Measurements from ENCODE around the gene TRPM5.

Gene TRPM5

DNA sequence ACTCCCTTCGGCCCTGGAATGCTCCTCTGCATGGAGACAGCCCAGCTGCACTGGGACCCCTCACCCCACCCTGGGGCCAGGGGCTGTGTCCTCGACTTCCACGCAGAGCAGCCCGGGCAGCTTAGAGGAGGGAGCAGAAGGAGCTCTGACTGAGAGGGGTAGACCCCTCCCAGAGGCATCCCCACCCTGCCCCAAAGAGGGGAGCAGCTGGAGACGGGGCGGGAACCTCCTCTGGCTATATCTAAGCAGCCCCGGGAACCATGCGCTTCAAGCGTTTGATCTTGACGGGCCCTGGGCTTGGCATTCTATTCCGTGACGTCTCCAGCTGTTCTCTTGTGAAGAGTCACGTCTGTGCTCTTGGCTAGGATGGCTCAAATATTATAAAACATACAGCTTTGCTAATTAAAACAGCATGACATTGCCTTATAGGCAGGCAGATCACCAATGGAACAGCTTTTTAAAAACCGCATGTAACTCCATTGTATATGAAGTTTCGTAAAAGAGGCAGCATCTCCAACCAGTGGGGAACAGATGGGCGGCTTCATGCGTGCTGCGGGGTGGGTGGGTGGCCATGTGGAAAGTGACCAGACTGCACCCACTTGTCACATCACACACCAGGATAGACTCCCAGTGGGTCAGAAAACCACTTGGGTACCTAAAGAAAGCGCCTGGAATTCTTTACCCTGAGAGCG is 8.2 kb upstream of the TRPM5 start:
- DNase-seq: peak; percentile 70

DNA sequence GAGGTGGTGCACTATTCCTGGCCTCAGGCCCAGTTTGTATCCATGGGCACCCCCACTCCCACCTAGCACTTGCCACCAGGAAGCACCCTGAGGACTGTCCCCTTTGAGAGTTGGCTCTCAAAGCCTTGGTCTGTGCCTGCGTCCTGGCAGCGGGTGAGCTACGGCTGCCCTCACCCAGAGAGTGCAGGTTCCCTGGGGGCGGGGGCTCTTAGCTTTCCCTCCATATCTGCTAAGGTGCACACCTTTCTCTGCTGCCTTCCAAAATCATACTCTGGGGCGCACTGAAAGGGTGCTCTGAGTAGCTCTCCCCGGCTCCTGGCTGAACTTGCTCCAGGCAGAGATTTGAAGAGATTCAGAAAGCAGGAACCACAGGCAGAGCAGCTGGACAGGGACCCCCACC is 7.6 kb upstream of the TRPM5 start:
- no peak for DNase-seq

DNA sequence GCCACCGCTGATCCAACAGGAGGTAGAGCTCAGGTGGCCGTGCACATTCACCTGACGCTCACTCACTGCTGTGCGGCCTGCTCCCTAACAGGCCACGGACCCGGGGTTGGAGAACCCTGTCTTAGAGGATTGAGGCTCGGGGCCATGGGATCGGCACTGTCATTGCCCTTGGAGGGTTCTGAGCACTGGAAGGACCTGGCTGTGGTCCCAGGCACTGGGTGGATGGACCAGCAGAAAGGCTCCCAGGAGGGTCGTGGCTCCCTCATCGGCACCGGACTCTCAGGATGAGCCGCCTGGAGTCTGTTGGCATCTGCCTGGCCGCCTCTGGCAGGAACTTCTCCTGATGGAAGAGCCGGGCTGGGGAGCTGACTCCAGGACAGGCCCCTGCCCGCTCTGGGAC is 7.0 kb upstream of the TRPM5 start:
- DNase-seq: no peak

DNA sequence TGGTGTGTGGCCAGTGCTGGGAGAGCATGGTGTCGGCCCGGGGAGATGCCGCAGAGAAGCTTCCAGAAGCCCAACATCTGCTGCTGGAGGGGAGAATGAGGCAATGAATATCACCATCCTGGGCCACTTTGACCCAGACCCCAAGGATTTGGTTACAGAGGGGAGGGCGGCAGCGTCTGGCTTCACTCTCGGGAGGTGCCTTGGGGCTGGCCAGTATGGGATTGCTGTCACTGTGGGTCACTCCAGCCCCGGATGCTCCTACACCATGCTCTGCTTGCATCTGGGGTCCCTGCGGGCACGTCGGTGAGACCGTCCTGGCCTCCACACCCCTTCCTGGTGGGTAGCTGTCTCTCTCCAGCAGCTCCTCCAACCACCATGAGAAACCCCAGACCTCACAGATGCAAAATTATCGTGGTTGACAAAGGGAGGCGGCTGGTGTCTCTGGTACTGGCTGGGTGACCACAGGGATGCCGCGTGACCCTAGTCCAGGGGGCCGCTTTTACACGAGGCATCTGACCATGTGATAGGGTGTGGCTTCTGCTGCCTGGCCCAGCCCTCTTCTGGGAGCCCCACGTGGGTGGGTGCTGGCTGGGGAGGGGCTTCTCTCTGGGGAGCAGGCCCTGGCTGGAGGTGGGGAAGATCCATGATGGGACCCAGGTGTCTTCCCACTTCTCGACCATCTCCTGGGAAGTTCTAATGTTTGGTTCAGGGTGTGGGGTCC is 6.2 kb upstream of the TRPM5 start:
- DNase-seq: no peak

DNA sequence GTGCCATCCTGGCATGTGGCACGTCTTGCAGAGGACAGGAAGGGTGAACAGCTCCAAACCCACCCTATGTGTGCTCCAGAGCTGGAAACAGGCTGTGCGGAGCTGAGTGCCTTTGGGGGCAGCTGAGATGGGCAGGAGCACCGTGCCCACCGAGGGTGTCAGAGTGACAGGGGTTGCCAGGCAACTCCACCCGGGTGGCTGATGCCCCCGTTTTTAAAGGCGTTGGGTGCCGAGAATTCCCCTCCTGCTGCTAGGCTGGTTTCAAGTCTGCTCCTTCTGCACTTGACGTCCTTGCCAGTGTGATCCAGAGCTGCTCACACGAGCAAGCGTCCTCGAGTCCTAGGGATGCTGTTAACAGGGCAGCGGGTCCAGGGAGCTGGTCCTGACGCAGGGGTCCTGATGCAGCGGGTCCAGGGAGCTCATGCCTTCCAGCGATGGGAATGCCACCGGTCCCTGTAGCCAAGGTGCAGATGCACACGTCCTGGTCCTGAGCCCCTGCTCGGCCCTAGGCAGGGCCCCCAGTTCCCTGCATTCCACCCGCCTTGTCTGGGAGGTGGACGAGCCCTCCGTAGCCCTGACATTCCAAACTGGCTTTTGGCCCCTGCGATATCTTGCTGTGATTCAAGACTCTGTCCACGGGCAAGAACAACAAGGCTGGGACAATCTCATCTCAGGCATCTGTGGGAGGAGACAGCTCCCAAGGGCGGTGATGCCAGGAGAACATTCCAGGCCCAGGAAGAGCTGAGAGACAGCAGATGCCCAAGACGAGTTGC is 5.4 kb upstream of the TRPM5 start:
- DNase-seq: no peak

DNA sequence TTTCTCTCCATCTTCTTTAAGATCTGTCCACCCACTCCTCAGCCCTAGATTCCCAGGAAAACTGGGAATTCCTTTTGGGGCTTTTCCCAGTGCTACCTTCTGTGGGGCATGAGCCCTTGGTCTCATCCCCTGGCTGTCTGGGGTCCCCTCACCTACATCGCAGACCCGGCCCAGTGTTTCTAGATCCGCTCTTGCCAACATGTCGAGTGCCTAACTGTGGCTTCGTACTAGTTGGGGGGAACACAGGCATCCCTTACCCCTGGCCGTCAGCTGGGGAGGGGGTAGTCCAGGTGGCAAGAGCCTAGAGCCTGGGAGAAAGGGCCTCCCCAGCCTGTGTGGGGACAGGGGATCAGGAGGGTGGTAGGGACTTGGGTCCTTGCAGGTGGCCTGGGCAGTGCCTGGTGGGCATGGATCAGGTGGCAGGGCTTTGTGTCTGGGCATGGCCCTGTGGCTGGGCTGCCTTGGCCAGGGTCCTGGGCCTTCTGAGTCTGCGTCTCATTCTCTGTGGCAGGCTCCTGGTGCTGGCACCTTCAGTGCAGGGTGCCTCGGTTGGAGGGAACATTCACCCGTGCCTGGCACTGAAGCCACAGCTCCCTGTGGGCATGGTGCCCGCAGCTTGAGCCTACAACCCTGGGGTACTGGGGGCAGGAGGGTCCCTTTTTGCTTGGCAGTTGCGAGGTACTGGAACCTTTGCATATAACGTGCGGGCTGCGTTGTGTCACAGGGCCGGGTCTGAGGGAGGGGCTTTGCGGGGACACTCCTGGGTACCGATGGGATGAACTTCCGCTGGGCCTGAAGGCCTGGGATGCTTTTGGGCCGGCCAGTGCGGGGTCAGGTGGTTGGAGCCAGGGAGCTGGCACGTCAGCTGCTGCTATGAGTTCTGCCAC is 4.6 kb upstream of the TRPM5 start:
- no peak for DNase-seq

DNA sequence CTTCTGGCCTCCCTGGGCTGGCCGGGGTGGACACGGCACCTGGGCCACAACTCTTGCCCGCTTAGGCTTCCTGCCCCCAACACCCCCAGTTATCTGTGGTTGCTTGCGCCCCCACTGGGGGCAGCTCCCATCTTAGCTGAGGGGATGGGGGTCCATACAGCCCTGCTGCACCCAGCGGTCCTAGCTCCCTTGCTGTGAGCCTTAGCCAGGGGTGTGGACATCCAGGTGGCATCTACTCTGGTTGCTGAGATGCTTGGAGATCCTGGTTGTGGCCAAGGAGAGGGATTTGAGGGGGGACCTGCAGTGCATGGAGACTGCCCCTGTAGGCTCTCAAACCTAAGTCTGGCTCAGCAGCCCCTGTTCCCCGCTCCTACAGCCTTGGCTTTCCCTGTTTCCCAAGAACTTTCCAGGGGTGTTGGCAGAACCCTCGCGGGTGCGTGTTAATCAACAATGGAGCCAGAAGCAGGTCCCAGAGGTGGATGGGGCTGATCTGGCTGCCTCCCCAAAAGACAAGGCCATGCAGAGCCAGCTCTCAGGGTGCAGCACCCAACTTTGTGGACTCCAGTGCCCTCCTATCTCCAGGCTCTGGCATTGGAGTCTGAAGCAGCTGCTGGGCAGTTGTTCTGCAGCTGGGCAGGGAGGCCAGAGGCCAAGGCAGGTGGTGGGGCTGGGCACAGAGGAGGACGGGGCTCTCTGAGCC is 3.8 kb upstream of the TRPM5 start:
- DNase-seq: no peak

DNA sequence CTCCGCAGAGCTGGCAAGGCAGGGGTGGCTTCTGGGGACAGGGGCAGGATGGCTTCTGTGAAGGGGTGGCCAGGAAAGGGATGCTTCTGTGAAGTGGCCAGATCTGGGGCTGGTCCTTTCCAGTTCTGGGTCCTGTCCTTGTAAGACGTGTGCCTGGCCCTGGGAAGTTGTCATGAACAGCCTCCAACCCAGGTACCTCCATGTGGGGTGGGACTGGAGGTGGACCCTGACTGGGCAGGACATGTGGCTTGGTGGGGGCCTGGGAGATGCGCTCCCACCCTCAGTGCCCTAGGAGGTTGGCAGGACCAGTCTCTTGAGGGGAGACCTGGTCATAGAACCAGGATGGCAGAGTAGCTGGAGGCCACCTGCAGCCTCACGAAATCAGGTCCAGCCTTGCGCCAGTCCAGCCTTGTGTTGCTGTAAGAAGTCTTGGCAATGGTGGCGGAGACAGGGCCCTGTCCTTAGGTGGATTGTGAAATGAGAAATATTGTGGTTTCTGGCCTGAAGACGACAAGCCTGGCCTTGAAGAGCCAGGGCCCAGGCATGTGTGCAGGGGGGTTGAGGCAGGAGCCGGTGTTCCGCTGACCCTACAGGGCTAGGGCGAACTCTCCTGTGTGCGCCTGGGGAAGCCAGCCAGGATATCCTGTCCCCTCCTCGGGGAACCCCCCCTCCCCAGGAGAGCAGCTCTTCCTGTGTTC is 3.1 kb upstream of the TRPM5 start:
- no peak for DNase-seq

DNA sequence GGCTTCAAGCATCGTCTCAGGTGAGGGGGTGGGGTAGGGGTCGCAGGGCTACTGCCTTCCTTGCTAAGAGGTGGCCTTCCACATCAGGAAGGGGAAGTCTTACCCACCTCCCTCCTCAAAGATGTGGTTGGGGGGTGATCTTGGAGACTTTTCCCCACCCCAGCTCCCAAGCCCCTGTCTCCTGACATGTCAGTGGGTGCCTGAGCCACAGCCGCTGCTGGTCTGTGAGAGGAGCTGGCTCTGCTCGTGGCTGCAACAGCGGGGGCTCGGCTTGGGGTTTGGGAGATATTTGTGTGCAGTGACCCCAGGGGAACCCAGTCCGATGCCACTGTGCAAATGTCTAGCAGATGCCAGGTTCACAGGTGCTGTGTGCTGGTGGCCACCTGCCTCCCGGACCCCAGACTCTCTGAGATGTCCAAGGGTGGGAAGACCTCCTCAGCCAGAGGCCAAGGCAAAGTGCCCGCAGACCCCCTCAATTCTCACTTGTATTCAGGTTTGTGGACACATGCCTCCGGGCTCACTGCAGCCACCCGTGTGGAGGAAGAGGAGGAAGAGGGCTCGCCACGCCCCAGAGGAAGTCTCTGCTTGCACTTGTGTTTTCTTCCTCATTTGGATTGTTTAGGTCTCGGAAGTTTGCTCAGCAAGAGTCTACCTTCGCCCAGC is 2.4 kb upstream of the TRPM5 start:
- no peak for DNase-seq

DNA sequence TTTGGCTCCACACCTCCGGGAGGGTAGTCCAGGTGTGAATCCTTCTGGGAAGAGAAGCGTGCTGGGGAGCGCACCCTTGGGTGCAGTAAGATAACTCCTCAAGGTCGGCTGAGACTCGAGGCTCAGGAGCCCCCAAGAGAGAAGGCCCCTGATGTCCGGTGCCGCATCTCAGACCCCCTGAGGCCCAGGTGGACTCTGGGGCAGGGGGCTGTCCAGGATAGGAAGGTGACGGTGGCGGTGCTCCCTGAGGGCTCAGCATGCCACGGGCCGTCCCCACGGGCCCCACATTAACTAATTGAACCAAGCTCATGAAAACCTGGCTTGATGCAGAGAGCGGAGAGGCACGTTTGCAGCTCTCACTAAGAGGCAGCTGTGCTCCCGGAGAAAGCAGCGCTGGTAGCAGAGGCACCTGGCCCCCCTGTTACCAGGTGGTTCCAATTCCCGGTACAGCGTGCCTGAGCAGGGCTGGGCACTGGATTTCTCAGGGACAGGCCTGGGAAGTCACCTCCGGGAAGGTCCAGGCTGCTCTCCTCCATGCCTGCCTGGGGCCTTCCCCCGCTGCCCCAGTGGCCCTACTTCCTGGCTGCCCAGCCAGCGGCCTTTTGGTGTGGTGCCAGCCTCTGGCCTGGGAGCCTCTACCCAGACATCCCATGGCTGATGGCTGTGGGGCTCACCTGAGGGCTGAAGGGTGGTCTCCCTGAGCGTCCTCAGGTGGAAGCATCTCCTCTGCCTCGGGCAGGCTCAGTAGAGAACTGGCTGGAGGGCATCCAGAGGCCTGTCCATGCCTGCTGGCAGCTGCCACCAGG is 1.6 kb upstream of the TRPM5 start:
- no peak for DNase-seq

DNA sequence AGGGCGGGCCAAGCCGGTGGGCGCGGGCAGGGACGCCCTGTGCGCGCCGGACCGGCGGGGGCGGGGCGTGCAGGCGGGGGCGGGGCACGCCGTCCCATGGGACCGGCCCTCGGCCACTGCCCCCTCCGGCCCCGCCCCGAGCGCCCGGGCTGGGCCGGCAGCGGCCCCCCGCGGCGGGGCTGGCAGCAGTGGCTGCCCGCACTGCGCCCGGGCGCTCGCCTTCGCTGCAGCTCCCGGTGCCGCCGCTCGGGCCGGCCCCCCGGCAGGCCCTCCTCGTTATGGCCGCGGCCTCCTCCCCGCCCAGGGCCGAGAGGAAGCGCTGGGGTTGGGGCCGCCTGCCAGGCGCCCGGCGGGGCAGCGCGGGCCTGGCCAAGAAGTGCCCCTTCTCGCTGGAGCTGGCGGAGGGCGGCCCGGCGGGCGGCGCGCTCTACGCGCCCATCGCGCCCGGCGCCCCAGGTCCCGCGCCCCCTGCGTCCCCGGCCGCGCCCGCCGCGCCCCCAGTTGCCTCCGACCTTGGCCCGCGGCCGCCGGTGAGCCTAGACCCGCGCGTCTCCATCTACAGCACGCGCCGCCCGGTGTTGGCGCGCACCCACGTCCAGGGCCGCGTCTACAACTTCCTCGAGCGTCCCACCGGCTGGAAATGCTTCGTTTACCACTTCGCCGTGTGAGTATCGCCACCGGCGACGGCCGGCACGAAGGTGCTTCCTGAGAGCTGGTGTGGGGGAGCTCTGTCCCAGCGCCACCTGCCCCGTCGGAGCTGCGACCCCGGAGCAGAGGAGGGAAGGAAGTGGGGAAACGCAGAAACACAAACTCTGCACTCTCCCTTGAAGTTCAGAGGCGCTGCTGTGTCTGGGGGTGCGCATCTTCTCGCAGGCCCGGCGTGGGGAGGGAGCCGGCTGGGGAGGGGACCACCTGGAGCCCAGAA is 769 bp upstream of the TRPM5 start, which contains the start of gene KCNQ1:
KCNQ1 (plus strand) TSS at position 188 of the 925 bp plus-strand sequence; CDS start at position 279, 91 bp downstream.
- no peak for DNase-seq

DNA sequence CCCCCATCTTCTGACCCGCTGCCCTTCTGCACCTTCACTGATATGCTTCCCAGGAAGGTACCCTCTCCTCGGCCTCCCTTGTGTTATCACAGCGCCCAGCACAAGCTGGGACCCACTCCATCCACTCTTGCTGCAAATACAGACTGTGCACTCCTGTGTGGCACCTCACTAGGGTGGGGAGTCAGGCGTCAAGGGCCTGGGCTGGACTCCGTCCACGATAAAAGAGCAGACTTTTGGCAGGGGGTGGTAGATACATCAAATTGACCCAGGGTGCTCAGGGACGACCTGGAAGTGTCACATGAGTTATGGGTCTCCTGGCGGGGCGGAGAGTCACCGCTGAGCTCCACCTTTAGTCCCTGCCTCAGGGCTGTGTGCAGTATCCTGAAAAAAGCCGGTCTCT is 908 bp downstream of the TRPM5 start:
- DNase-seq: no peak

DNA sequence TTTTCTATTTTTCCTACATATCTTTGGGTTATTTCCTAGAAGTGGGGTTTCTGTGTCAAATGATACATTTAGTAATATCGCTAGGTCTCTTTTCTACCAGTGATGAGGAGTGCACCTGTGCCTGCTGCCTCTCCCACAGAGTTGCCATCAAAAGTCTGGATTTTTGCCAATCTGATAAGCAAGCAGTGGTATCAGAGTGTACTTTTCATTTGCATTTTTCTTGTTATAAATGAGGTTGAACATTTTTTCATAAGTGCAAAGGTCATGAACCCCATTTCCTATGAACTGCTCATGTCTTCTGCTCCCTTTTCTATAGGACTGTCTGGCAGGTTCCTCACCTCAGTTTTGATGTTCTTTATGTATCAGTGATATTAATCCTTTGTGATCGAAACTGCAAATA is 1.7 kb downstream of the TRPM5 start:
- no peak for DNase-seq

DNA sequence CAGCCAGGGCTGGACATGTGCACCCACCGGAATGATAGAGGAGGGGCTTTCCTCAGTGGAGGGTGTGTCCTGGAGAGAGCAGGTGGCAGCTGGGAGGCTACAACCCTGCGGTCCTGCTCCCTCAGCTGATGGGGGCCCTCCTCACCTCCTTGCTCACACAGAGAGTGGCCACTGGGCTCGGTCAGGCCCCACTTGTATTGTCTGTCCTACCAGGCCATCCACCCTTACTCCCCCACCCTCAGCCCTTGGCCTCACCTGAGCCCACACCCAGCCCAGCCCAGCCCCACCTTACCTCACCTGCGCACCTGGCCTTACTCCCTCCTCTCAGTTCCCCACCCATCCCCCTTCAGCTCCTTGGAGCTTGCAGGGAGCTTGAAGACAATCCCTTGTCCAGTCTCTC is 3.1 kb downstream of the TRPM5 start:
- no peak for DNase-seq

DNA sequence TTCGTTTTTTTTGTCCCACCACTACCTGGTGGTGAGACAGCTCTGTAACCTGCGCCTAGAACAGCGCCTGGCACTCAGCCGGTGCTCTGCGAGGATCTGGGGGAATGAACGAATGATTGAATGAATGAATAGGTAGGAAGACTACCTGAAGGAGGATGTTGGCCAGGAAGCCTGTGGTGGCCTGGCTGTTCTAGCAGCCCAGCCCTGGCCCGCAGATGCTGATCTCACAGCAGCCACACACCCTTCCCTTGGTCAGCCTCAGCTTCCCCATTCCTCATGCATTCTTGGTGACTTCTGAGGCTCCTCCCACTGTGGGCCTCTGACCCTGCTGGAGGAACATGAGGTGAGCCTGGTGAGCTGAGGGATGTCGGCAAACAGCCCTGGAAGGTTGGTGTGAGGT is 3.7 kb downstream of the TRPM5 start:
- DNase-seq: no peak

DNA sequence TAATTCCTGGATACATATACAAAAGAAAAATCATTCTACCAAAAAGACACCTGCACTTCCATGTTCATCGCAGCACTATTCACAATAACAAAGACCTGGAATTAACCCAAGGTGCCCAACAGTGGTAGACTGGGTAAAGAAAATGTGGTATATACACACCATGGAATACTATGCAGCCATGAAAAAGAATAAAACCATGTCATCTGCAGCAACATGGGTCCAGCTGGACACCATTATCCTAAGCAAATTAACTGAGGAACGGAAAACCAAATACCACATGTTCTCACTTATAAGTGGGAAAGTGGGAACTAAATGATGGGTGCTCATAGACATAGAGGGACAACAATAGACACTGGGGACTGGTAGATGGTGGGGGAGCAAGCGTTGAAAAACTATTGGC is 4.5 kb downstream of the TRPM5 start:
- DNase-seq: no peak

DNA sequence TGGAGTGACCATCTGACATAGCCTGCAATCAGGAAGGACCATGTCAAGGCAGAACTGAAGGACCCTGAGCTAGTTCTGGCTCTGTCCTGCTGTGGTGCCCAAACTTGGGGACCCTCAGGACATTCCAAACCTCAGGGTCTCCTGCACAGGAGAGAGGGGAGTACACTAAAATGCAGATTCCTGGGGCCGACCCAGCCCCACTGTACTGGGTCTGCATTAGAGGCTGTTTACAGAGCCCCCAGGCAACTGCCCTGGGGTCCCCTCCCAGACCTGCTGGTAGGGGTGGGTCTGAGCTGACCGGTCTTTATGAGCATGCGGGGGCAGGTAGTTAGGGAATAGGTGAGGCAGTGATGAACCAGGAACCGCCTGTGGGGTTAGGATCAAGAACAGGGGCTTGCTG is 6.8 kb downstream of the TRPM5 start:
- DNase-seq: no peak

DNA sequence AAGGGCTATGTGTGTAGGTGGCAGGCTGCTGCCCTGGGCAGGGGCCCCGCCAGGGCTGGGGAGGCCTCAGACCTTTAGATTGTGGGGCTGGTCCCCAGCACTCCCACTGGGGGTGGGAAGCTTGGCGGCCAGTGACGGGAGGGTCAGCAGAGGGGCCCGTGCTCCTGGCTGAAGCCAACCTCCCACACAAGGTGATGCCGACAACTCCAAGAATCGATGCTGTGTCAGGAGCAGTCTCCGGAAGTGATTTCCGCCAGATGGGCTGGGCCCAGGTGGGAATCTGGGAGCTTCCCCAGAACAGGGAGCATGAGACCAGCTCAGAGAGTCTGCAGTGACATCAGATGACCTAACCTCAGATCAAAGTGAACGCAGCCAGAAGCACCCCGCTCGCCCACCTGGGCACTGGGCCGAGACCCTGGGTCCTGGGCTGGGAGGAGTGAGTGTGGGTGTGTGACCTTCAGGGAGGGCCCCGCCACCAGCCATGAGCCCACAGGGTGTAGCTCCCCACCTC is 7.7 kb downstream of the TRPM5 start:
- no peak for DNase-seq

DNA sequence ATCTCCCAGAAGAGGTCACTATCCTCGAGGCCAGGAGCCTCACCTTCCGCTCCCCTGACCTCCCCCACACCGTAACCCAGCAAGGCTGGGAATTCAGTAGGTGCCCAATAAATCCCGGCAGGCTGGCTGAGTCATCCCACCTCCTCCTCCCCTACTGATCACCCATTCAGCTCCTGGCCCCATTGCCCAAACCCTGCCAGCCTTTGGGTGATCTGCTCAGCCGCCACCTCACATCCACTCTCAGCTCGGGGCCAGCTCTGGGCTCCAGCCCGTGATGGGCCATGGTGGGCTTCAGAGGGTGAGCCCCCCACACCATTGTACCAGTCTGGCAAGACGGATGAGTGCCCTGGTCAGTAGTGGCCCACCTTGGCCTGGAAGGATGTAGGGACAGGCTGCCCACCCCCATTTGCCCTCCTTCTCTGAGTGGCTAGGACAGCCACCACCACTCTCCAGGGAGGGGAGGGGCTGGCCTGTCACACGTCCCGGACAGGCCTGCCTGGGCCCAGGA is 8.2 kb downstream of the TRPM5 start:
- no peak for DNase-seq

Data from NCI-H524 treated with DMSO at 0.1 percent for 48 hours (cell line).